ENCODE results near the gene VAV2.

VAV2 gene

GRCh38 chr9:133738640-133739225 is 253.4 kb downstream of the VAV2 start:
- no peak for DNase-seq

GRCh38 chr9:133737774-133738639 is 254.1 kb downstream of the VAV2 start, which contains the start of gene SARDH:
Gene SARDH (minus strand): TSS chr9:133738352. CDS start chr9:133734173, 4,179 bp downstream.
- peak; percentile 81 for DNase-seq

GRCh38 chr9:133737071-133737773 is 254.9 kb downstream of the VAV2 start:
- DNase-seq, result no peak

GRCh38 chr9:133735931-133736330 is 256.2 kb downstream of the VAV2 start:
- no peak for DNase-seq

GRCh38 chr9:133735415-133735775 is 256.7 kb downstream of the VAV2 start:
- no peak for DNase-seq

GRCh38 chr9:133734590-133735414 is 257.3 kb downstream of the VAV2 start:
- DNase-seq, result no peak

GRCh38 chr9:133733796-133734533 is 258.2 kb downstream of the VAV2 start:
- DNase-seq, result no peak

- no peak for DNase-seq
Measured at GRCh38 chr9:133733421-133733795, 258.7 kb downstream of the VAV2 start.

- no peak for DNase-seq
Measured at GRCh38 chr9:133732639-133733408, 259.3 kb downstream of the VAV2 start.

- DNase-seq, result no peak
Measured at GRCh38 chr9:133731876-133732638, 260.1 kb downstream of the VAV2 start.

- no peak for DNase-seq
Measured at GRCh38 chr9:133730994-133731715, 261.0 kb downstream of the VAV2 start.

GRCh38 chr9:133729617-133730281 is 262.4 kb downstream of the VAV2 start:
- no peak for DNase-seq

GRCh38 chr9:133728856-133729616 is 263.1 kb downstream of the VAV2 start:
- no peak for DNase-seq

- no peak for DNase-seq
Measured at GRCh38 chr9:133727876-133728441, 264.2 kb downstream of the VAV2 start.

- DNase-seq, result no peak
Measured at GRCh38 chr9:133727277-133727875, 264.7 kb downstream of the VAV2 start.

GRCh38 chr9:133726401-133727276 is 265.5 kb downstream of the VAV2 start:
- DNase-seq, result no peak
